HCT116 (cell line): ENCODE results near the gene KIAA2012. TPM values are rescaled to one million over a fixed set of nuclear protein-coding genes. Genes with fewer than 3 reads are reported as not detected.

Experiments
- ATAC-seq: fragments of 200-7000 bp; cut with Tn5 transposase; 2 replicates; pipeline ENCODE4 v1.9.1; 2020; ENCODE audit warnings: mild to moderate bottlenecking, moderate library complexity
- BruUV-seq: library from RNA; stranded (reverse); fragments of 400-500 nt; replicated peaks from 2 replicates; lab custom pipeline; 2021; lab: Mats Ljungman, UMichigan
- CTCF ChIA-PET: fragments of 300-600 bp; sonication (Branson Sonifier 250); formaldehyde crosslinking; loops from one replicate; lab custom pipeline; 2021; ENCODE audit warnings: antibody characterized with exemption; lab: Charles Lee
- POLR2A ChIA-PET: fragments of 300-600, 350-600 bp; sonication (Branson Sonifier 250); formaldehyde crosslinking; loops from one replicate; lab custom pipeline; 2021; ENCODE audit warnings: antibody characterized with exemption; lab: Charles Lee
- RAD21 ChIA-PET, 2 experiments: fragments of 300-600 bp; sonication (Branson Sonifier 250); formaldehyde crosslinking; loops; one replicate each; lab custom pipeline; 2023; ENCODE audit warnings: low total read pairs in 2 of 2; ENCODE audit not compliant: uncharacterized antibody in 2 of 2, unreplicated experiment in 2 of 2, low non-redundant PET in 1 of 2; lab: Charles Lee
- DNase-seq: peaks from one replicate; pipeline ENCODE4 v3.0.0-alpha.2; 2010; ENCODE audit warnings: low read depth, low spot score
- H2AFZ ChIP-seq: fragments of 200-600 bp; shearing (Covaris generic), sonication (generic); 2 replicates; pipeline ENCODE4 v1.6.1; 2017; ENCODE audit warnings: low read depth, mixed run types, mixed read lengths, antibody characterized with exemption, low read length; ENCODE audit not compliant: poor library complexity, severe bottlenecking
- H3K27ac ChIP-seq: 2 replicates; pipeline ENCODE4 v1.5.1; 2012; ENCODE audit warnings: low read depth, low read length
- H3K27me3 ChIP-seq: fragments of 200-600 bp; sonication (generic); 2 replicates; pipeline ENCODE4 v1.6.1; 2016; ENCODE audit warnings: mixed run types, low read length, mixed read lengths; ENCODE audit not compliant: insufficient read depth
- H3K36me3 ChIP-seq, 2 experiments: fragments of 200-500 bp in 1 of 2; fragments of 200-600 bp in 1 of 2; sonication (Bioruptor generic) in 1 of 2; sonication (generic) in 1 of 2; 2 replicates each; pipeline versions ENCODE4 v1.5.1 to v1.6.1; 2014 to 2016; ENCODE audit warnings: low read length in 2 of 2, inconsistent platforms in 1 of 2, mixed read lengths in 1 of 2, mixed run types in 1 of 2; ENCODE audit not compliant: insufficient read depth in 2 of 2, control insufficient read depth in 1 of 2
- H3K4me1 ChIP-seq, 2 experiments: fragments of 200-600 bp in 1 of 2; sonication (generic) in 1 of 2; 2 replicates each; pipeline versions ENCODE4 v1.5.1 to v1.6.1; 2012 to 2017; ENCODE audit warnings: low read length in 2 of 2, inconsistent platforms in 1 of 2, mild to moderate bottlenecking in 1 of 2, mixed read lengths in 1 of 2, mixed run types in 1 of 2, moderate library complexity in 1 of 2; ENCODE audit not compliant: insufficient read depth in 2 of 2, control insufficient read depth in 1 of 2
- H3K4me2 ChIP-seq: fragments of 200-600 bp; sonication (generic); 2 replicates; pipeline ENCODE4 v1.6.1; 2017; ENCODE audit warnings: mixed run types, low read length, mixed read lengths
- H3K4me3 ChIP-seq, 2 experiments: fragments of 200-600 bp in 1 of 2; sonication (generic) in 1 of 2; replicated peaks in 1 of 2; 2 replicates each; pipeline ENCODE4 v1.5.1; 2011 to 2016; ENCODE audit warnings: low read length in 2 of 2, control low read depth in 1 of 2, low read depth in 1 of 2, mild to moderate bottlenecking in 1 of 2, mixed read lengths in 1 of 2, mixed run types in 1 of 2
- H3K79me2 ChIP-seq: fragments of 200-600 bp; sonication (generic); 2 replicates; pipeline ENCODE4 v1.6.1; 2017; ENCODE audit warnings: mild to moderate bottlenecking, mixed run types, low read length, moderate library complexity, mixed read lengths; ENCODE audit not compliant: insufficient read depth
- H3K9ac ChIP-seq: fragments of 200-600 bp; sonication (generic); 2 replicates; pipeline ENCODE4 v1.6.1; 2016; ENCODE audit warnings: low read length, mixed read lengths
- H3K9me2 ChIP-seq: fragments of 200-600 bp; sonication (generic), shearing (Covaris generic); 2 replicates; pipeline ENCODE4 v1.6.1; 2017; ENCODE audit warnings: mixed run types, mild to moderate bottlenecking, moderate library complexity; ENCODE audit not compliant: insufficient read depth
- H3K9me3 ChIP-seq, 2 experiments: fragments of 200-500 bp in 1 of 2; fragments of 200-600 bp in 1 of 2; sonication (Bioruptor generic) in 1 of 2; sonication (generic) in 1 of 2; 2 replicates each; pipeline ENCODE4 v1.6.1; 2014 to 2017; ENCODE audit warnings: low read length in 2 of 2, mixed read lengths in 2 of 2, inconsistent platforms in 1 of 2, low read depth in 1 of 2, mild to moderate bottlenecking in 1 of 2, mixed run types in 1 of 2, moderate library complexity in 1 of 2; ENCODE audit not compliant: control insufficient read depth in 1 of 2, insufficient read depth in 1 of 2
- H4K20me1 ChIP-seq: fragments of 200-600 bp; sonication (generic), shearing (Covaris generic); 2 replicates; pipeline ENCODE4 v1.6.1; 2017; ENCODE audit warnings: mixed run types, mild to moderate bottlenecking, moderate library complexity; ENCODE audit not compliant: insufficient read depth
- CBX3 ChIP-seq: IDR thresholded peaks from 2 replicates; pipeline ENCODE4 v1.6.1; 2012; ENCODE audit warnings: low read depth
- CEBPB ChIP-seq: IDR thresholded peaks from 2 replicates; pipeline ENCODE4 v1.6.1; 2012; ENCODE audit warnings: low read depth
- EGR1 ChIP-seq: IDR thresholded peaks from 2 replicates; pipeline ENCODE4 v1.6.1; 2012; ENCODE audit warnings: low read depth
- ELF1 ChIP-seq: IDR thresholded peaks from 2 replicates; pipeline ENCODE4 v1.6.1; 2012; ENCODE audit warnings: low read depth, borderline replicate concordance
- EZH2phosphoT487 ChIP-seq: fragments of 200-600 bp; IDR thresholded peaks from 2 replicates; pipeline ENCODE4 v1.6.1; 2018; ENCODE audit warnings: antibody characterized with exemption, borderline replicate concordance
- FOSL1 ChIP-seq: IDR thresholded peaks from 2 replicates; pipeline ENCODE4 v1.6.1; 2012; ENCODE audit warnings: low read depth
- JUND ChIP-seq: IDR thresholded peaks from 2 replicates; pipeline ENCODE4 v1.6.1; 2012
- POLR2A ChIP-seq: IDR thresholded peaks from 2 replicates; pipeline ENCODE4 v1.7.0; 2011; ENCODE audit warnings: borderline replicate concordance; ENCODE audit not compliant: insufficient read depth, insufficient read length; ENCODE audit errors: extremely low read depth
- REST ChIP-seq: IDR thresholded peaks from 2 replicates; pipeline ENCODE4 v1.6.1; 2012; ENCODE audit warnings: low read depth
- SRF ChIP-seq: IDR thresholded peaks from 2 replicates; pipeline ENCODE4 v1.6.1; 2012; ENCODE audit warnings: low read depth
- TCF7L2 ChIP-seq: IDR thresholded peaks from 2 replicates; pipeline ENCODE4 v1.7.0; 2011; ENCODE audit warnings: borderline replicate concordance, inconsistent platforms; ENCODE audit not compliant: insufficient read depth, insufficient read length; ENCODE audit errors: extremely low read depth
- YY1 ChIP-seq: IDR thresholded peaks from 2 replicates; pipeline ENCODE4 v1.6.1; 2011; ENCODE audit warnings: low read length, low read depth, moderate library complexity, mild to moderate bottlenecking; ENCODE audit not compliant: insufficient replicate concordance; ENCODE audit errors: extremely low read depth
- ZBTB33 ChIP-seq: IDR thresholded peaks from 2 replicates; pipeline ENCODE4 v1.6.1; 2011; ENCODE audit warnings: mild to moderate bottlenecking, low read length, moderate library complexity; ENCODE audit not compliant: insufficient replicate concordance; ENCODE audit errors: extremely low read depth
- ZFX ChIP-seq: fragments of 450-650 bp; IDR thresholded peaks from 2 replicates; pipeline ENCODE4 v1.6.1; 2017
- intact Hi-C: fragments of 100-400 bp; cut with micrococcal nuclease; formaldehyde crosslinking; loops from 2 replicates; pipeline ENCODE4 v1.10.0; 2022
- total RNA-seq: library from RNA; stranded (reverse); gene quantifications from one replicate; pipeline ENCODE4 v1.2.1, GENCODE V29; 2021; ENCODE audit not compliant: unreplicated experiment

Gene KIAA2012
- total RNA-seq, 1 experiment from 2014 or later, result not detected

- TF ChIP-seq JUND (no peak), EZH2phosphoT487 (no peak), CEBPB (no peak)
Observed at GRCh38 chr2:202064881-202065230, 8.2 kb upstream of the KIAA2012 start (continued).

GRCh38 chr2:202065876-202066275 is 7.2 kb upstream of the KIAA2012 start:
- Histone ChIP-seq H3K36me3 (no peaks in the 10 kb centered on the region), H3K9ac (no peak overlapping the region), H4K20me1 (no peaks in the 10 kb centered on the region), H3K4me3 (no peak overlapping the region), H3K27me3 (no peaks in the 10 kb centered on the region; the same call in 1 of the 2 replicates), H3K9me2 (no peaks in the 10 kb centered on the region), H3K27ac (no peak overlapping the region)
- DNase-seq, result no peak
- ATAC-seq, result no peak
- ChIA-PET CTCF (interaction anchor here (1.2 kb wide), 1 partner anchor 9 kb away, joined by 3 read pairs; no protein-coding TSS in a partner anchor), POLR2A (no interaction called here)
- no TSS peak for BruUV-seq
- TF ChIP-seq ZFX (no peak), TCF7L2 (no peak), FOSL1 (no peak), SRF (no peak), CBX3 (no peak), ZBTB33 (no peak), YY1 (no peak), POLR2A (no peak), REST (no peak), ELF1 (no peak), JUND (no peak), EGR1 (no peak), EZH2phosphoT487 (no peak)
- TF ChIP-seq, all 23 proteins: peak for 0
- H3K9me3 ChIP-seq, result no peaks in the 10 kb centered on the region
- RAD21 ChIA-PET, result no interaction called here
- H2AFZ ChIP-seq, result no peak overlapping the region
- H3K4me2 ChIP-seq, result no peak overlapping the region
- peaks cover 0 to 11% of the 10 kb centered on the region in 2 experiments; a peak in 1 of 4 replicates for H3K4me1 ChIP-seq
- H3K79me2 ChIP-seq, result no peaks in the 10 kb centered on the region
- intact Hi-C loops, result no loop called here
